Measurements from ENCODE around the gene HS3ST4.

The HS3ST4 gene

DNA sequence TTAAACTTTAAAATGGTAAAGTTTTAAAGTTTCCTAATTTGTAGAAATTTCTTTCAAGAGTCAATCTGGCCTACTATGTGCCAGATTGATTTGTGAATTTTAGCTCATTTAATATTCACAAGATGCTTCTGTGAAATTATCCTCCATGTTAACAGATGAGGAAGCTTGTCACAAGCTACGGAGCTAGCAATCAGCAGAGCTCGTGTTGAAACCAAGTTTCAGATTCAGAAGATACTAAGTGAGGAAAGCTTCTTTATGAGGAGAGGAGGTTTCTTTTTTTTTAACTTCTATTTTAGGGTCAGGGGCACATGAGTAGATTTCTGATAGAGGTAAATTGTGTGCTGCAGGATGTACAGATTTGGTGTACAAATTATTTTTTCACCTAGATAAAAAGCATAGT lies 135.9 kb downstream of the HS3ST4 start:
- DNase-seq: no peak
- H3K23ac ChIP-seq (ENCODE audit: low read length): no peak overlapping the region
- no CpG with 5 or more reads among the region's 2 CpGs for WGBS (ENCODE audit: extremely low coverage, insufficient coverage, low lambda C conversion rate)
- H3K79me1 ChIP-seq (ENCODE audit: low read length): no peaks in the 10 kb centered on the region
- H3K36me3 ChIP-seq (ENCODE audit: control insufficient read depth, insufficient read depth, low read length): no peaks in the 10 kb centered on the region
- no peaks in the 10 kb centered on the region for H3K4me1 ChIP-seq (ENCODE audit: control insufficient read depth, low read depth, low read length)
- H3K4me3 ChIP-seq (ENCODE audit: low read length): no peak overlapping the region
- H4K5ac ChIP-seq (ENCODE audit: low read length): no peak overlapping the region
- H2AK5ac ChIP-seq (ENCODE audit: low read length): no peak overlapping the region
- H3K4me2 ChIP-seq (ENCODE audit: low read length): no peak overlapping the region
- no peak overlapping the region for H3K27ac ChIP-seq (ENCODE audit: low read depth, low read length)
- H3K9ac ChIP-seq (ENCODE audit: low read length): no peak overlapping the region
- H4K8ac ChIP-seq (ENCODE audit: low read depth, low read length): no peak overlapping the region
- H3K56ac ChIP-seq (ENCODE audit: low read length): no peak overlapping the region
- H3K4ac ChIP-seq (ENCODE audit: low read depth, low read length): no peak overlapping the region
- H3K79me2 ChIP-seq (ENCODE audit: control insufficient read depth, insufficient read depth, low read length): no peaks in the 10 kb centered on the region
- no peak overlapping the region for H2BK15ac ChIP-seq (replicated peaks; ENCODE audit: low read depth)
- H2BK5ac ChIP-seq (ENCODE audit: low read length): no peak overlapping the region
- H3K18ac ChIP-seq (ENCODE audit: low read length): no peak overlapping the region
- no peaks in the 10 kb centered on the region for H3K27me3 ChIP-seq (ENCODE audit: insufficient read depth, low read length, poor library complexity)
- no peak overlapping the region for H2BK120ac ChIP-seq (ENCODE audit: low read depth, low read length)

DNA sequence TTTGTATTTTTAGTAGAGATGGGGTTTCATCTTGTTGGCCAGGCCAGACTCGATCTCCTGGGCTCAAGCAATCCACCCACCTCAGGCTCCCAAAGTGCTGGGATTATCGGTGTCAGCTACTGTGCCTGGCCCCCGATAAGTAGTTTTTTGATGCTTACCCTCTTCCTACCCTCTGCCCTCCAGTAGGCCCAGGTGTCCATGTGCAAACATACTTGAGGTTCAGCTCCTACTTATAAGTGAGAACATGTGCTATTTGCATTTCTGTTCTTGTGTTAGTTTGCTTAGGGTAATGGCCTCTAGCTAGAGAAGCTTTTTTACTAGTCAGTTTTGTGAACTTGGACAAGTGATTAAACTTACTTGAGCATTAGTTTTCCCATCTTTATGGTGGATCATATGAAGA lies 136.8 kb downstream of the HS3ST4 start:
- Histone ChIP-seq H2AK5ac (ENCODE audit: low read length) (no peak overlapping the region), H3K79me2 (ENCODE audit: control insufficient read depth, insufficient read depth, low read length) (no peaks in the 10 kb centered on the region), H2BK120ac (ENCODE audit: low read depth, low read length) (no peak overlapping the region), H3K4me2 (ENCODE audit: low read length) (no peak overlapping the region), H4K5ac (ENCODE audit: low read length) (no peak overlapping the region), H3K27ac (ENCODE audit: low read depth, low read length) (no peak overlapping the region), H3K56ac (ENCODE audit: low read length) (no peak overlapping the region), H2BK15ac (replicated peaks; ENCODE audit: low read depth) (no peak overlapping the region), H3K23ac (ENCODE audit: low read length) (no peak overlapping the region), H3K18ac (ENCODE audit: low read length) (no peak overlapping the region), H2BK5ac (ENCODE audit: low read length) (no peak overlapping the region), H4K8ac (ENCODE audit: low read depth, low read length) (no peak overlapping the region), H3K36me3 (ENCODE audit: control insufficient read depth, insufficient read depth, low read length) (no peaks in the 10 kb centered on the region), H3K4me3 (ENCODE audit: low read length) (no peak overlapping the region), H3K4ac (ENCODE audit: low read depth, low read length) (no peak overlapping the region), H3K27me3 (ENCODE audit: insufficient read depth, low read length, poor library complexity) (no peaks in the 10 kb centered on the region), H3K4me1 (ENCODE audit: control insufficient read depth, low read depth, low read length) (peaks cover under 1% of the 10 kb centered on the region), H3K9ac (ENCODE audit: low read length) (no peak overlapping the region), H3K79me1 (ENCODE audit: low read length) (no peaks in the 10 kb centered on the region)
- no peak for DNase-seq
- WGBS (ENCODE audit: extremely low coverage, insufficient coverage, low lambda C conversion rate): no CpG with 5 or more reads among the region's 3 CpGs

DNA sequence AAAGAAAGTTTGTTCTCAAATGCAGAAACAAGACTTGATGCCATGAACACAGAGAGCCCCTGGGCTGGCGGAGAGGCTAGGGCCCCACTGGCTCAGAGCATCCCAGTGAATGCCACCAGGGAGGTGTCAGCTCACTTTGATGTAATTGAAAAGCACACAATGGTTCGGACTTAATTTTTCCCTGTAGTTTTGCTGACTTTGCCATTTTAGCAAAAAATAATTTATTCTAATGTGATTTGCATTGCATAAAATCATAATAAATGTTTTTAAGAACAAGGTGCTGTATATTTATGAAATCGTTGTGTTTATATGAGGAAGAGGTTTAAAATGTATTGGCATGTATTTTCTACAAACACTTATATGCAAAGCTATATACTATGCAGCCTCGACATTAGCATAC lies 140.5 kb downstream of the HS3ST4 start:
- no peak overlapping the region for H4K5ac ChIP-seq (ENCODE audit: low read length)
- H2AK5ac ChIP-seq (ENCODE audit: low read length): no peak overlapping the region
- no peak overlapping the region for H3K27ac ChIP-seq (ENCODE audit: low read depth, low read length)
- H3K79me1 ChIP-seq (ENCODE audit: low read length): no peaks in the 10 kb centered on the region
- H3K4me1 ChIP-seq (ENCODE audit: control insufficient read depth, low read depth, low read length): peaks cover 4% of the 10 kb centered on the region
- H3K56ac ChIP-seq (ENCODE audit: low read length): no peak overlapping the region
- no peak overlapping the region for H3K4me2 ChIP-seq (ENCODE audit: low read length)
- DNase-seq: no peak
- H3K23ac ChIP-seq (ENCODE audit: low read length): no peak overlapping the region
- no peak overlapping the region for H3K4ac ChIP-seq (ENCODE audit: low read depth, low read length)
- H2BK120ac ChIP-seq (ENCODE audit: low read depth, low read length): no peak overlapping the region
- H3K18ac ChIP-seq (ENCODE audit: low read length): no peak overlapping the region
- H3K27me3 ChIP-seq (ENCODE audit: insufficient read depth, low read length, poor library complexity): no peaks in the 10 kb centered on the region
- no peak overlapping the region for H3K9ac ChIP-seq (ENCODE audit: low read length)
- H4K8ac ChIP-seq (ENCODE audit: low read depth, low read length): no peak overlapping the region
- H2BK5ac ChIP-seq (ENCODE audit: low read length): no peak overlapping the region
- no peaks in the 10 kb centered on the region for H3K36me3 ChIP-seq (ENCODE audit: control insufficient read depth, insufficient read depth, low read length)
- H2BK15ac ChIP-seq (replicated peaks; ENCODE audit: low read depth): no peak overlapping the region
- WGBS (ENCODE audit: extremely low coverage, insufficient coverage, low lambda C conversion rate): 100% methylated on average over 1 of the region's 4 CpGs
- H3K79me2 ChIP-seq (ENCODE audit: control insufficient read depth, insufficient read depth, low read length): no peaks in the 10 kb centered on the region
- H3K4me3 ChIP-seq (ENCODE audit: low read length): no peak overlapping the region

DNA sequence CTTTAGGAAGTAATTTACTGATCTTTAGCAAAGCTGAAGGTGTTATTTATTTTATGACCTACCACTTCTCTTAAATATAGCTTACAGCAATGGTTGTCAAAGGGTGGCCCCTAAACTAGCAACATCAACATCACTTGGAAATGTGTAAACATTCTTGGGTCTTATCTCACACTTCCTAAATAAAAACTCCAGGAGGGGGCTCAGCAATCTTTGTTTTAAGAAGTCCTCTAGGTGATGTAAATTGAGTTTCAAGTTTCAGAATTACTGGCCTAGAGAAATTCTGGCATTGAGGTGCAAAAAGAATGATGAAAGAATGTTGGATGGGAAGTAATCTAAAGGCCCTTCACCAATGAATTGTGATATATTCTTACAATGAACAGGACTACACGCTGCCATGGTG lies 142.3 kb downstream of the HS3ST4 start:
- Histone ChIP-seq H3K79me1 (ENCODE audit: low read length) (no peaks in the 10 kb centered on the region), H2BK5ac (ENCODE audit: low read length) (no peak overlapping the region), H3K4me1 (ENCODE audit: control insufficient read depth, low read depth, low read length) (peaks cover 6% of the 10 kb centered on the region), H2BK15ac (replicated peaks; ENCODE audit: low read depth) (no peak overlapping the region), H2BK120ac (ENCODE audit: low read depth, low read length) (no peak overlapping the region), H3K4me2 (ENCODE audit: low read length) (no peak overlapping the region), H4K5ac (ENCODE audit: low read length) (no peak overlapping the region), H3K56ac (ENCODE audit: low read length) (no peak overlapping the region), H3K4me3 (ENCODE audit: low read length) (no peak overlapping the region), H3K23ac (ENCODE audit: low read length) (no peak overlapping the region), H4K8ac (ENCODE audit: low read depth, low read length) (no peak overlapping the region), H3K79me2 (ENCODE audit: control insufficient read depth, insufficient read depth, low read length) (no peaks in the 10 kb centered on the region), H3K18ac (ENCODE audit: low read length) (no peak overlapping the region), H2AK5ac (ENCODE audit: low read length) (no peak overlapping the region), H3K27ac (ENCODE audit: low read depth, low read length) (no peak overlapping the region), H3K9ac (ENCODE audit: low read length) (no peak overlapping the region), H3K27me3 (ENCODE audit: insufficient read depth, low read length, poor library complexity) (no peaks in the 10 kb centered on the region), H3K4ac (ENCODE audit: low read depth, low read length) (no peak overlapping the region), H3K36me3 (ENCODE audit: control insufficient read depth, insufficient read depth, low read length) (no peaks in the 10 kb centered on the region)
- WGBS (ENCODE audit: extremely low coverage, insufficient coverage, low lambda C conversion rate): no CpG with 5 or more reads among the region's 1 CpG
- peak; percentile 91 for DNase-seq

DNA sequence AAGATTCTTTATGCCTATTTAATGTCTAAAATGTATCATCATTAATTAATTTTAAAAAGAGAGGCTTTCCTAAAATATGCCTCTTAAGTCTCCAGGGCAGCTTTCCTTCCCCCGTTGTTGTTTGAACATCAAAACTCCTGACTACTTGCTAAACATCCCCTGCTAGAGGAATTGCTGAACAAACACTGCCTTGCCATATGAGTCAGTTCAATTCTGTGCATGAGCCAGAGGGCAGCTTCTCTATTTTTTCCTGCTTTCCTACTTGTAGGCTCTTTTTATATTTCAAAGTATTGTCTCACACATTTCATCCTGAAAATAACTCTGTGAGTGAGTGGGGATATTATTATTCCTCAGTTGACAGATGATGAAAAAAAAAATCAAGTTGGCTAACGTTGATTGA lies 143.4 kb downstream of the HS3ST4 start:
- Histone ChIP-seq H2BK15ac (replicated peaks; ENCODE audit: low read depth) (no peak overlapping the region), H3K4me1 (ENCODE audit: control insufficient read depth, low read depth, low read length) (peaks cover 6% of the 10 kb centered on the region), H3K27ac (ENCODE audit: low read depth, low read length) (no peak overlapping the region), H2BK5ac (ENCODE audit: low read length) (no peak overlapping the region), H3K9ac (ENCODE audit: low read length) (no peak overlapping the region), H3K79me1 (ENCODE audit: low read length) (no peaks in the 10 kb centered on the region), H3K36me3 (ENCODE audit: control insufficient read depth, insufficient read depth, low read length) (no peaks in the 10 kb centered on the region), H2BK120ac (ENCODE audit: low read depth, low read length) (no peak overlapping the region), H3K18ac (ENCODE audit: low read length) (no peak overlapping the region), H4K8ac (ENCODE audit: low read depth, low read length) (no peak overlapping the region), H2AK5ac (ENCODE audit: low read length) (no peak overlapping the region), H3K4me2 (ENCODE audit: low read length) (no peak overlapping the region), H4K5ac (ENCODE audit: low read length) (no peak overlapping the region), H3K79me2 (ENCODE audit: control insufficient read depth, insufficient read depth, low read length) (no peaks in the 10 kb centered on the region), H3K23ac (ENCODE audit: low read length) (no peak overlapping the region), H3K56ac (ENCODE audit: low read length) (no peak overlapping the region), H3K4me3 (ENCODE audit: low read length) (no peak overlapping the region), H3K4ac (ENCODE audit: low read depth, low read length) (no peak overlapping the region), H3K27me3 (ENCODE audit: insufficient read depth, low read length, poor library complexity) (no peaks in the 10 kb centered on the region)
- no CpG with 5 or more reads among the region's 2 CpGs for WGBS (ENCODE audit: extremely low coverage, insufficient coverage, low lambda C conversion rate)
- peak; percentile 15 for DNase-seq

DNA sequence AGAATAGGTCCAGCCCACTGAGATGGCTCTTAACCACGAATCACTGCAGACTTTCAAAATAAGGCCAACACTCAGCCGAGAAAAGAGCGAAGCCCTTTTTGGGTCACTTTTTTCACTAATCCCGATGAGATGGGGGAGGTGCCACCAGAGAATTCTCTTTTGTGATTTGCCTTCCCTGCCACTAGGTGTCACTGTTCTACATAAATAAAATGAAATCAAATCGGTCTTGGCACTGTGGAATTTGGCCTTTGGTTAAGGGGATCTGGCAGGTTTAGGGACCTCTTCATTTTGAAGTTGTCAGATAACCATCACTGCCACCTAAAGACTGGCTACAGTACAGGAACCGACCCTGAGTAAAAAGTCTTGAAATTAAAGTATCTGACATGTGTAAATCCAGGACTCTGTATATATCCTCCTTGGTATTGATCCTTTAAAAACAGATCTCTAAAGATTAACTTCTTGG lies 147.0 kb downstream of the HS3ST4 start:
- Histone ChIP-seq H3K27me3 (ENCODE audit: insufficient read depth, low read length, poor library complexity) (no peaks in the 10 kb centered on the region), H2AK5ac (ENCODE audit: low read length) (no peak overlapping the region), H2BK15ac (replicated peaks; ENCODE audit: low read depth) (no peak overlapping the region), H3K36me3 (ENCODE audit: control insufficient read depth, insufficient read depth, low read length) (no peaks in the 10 kb centered on the region), H3K9ac (ENCODE audit: low read length) (peak overlapping the region; percentile 1), H3K23ac (ENCODE audit: low read length) (no peak overlapping the region), H3K4ac (ENCODE audit: low read depth, low read length) (no peak overlapping the region), H4K8ac (ENCODE audit: low read depth, low read length) (no peak overlapping the region), H2BK5ac (ENCODE audit: low read length) (no peak overlapping the region), H3K27ac (ENCODE audit: low read depth, low read length) (no peak overlapping the region), H3K18ac (ENCODE audit: low read length) (peak overlapping the region; percentile 64), H3K4me3 (ENCODE audit: low read length) (no peak overlapping the region), H3K4me2 (ENCODE audit: low read length) (peak overlapping the region; percentile 10), H3K56ac (ENCODE audit: low read length) (peak overlapping the region; percentile 57), H3K79me2 (ENCODE audit: control insufficient read depth, insufficient read depth, low read length) (no peaks in the 10 kb centered on the region), H3K4me1 (ENCODE audit: control insufficient read depth, low read depth, low read length) (peaks cover 3% of the 10 kb centered on the region), H2BK120ac (ENCODE audit: low read depth, low read length) (no peak overlapping the region), H4K5ac (ENCODE audit: low read length) (no peak overlapping the region), H3K79me1 (ENCODE audit: low read length) (no peaks in the 10 kb centered on the region)
- DNase-seq: peak; percentile 94
- WGBS (ENCODE audit: extremely low coverage, insufficient coverage, low lambda C conversion rate): no CpG with 5 or more reads among the region's 6 CpGs
